Stimulated activated naive CD8-positive, alpha-beta T cell treated with anti-CD3 and anti-CD28 coated beads, Interleukin-15, amount 100 ng/mL, for 72 hours (primary cell): ENCODE results near the gene SLC39A9.

Source experiments
- ATAC-seq: fragments of 150-1000 bp; cut with Tn5 transposase; 2 replicates; pipeline ENCODE4 v1.10.0; 2021; ENCODE audit warnings: mild to moderate bottlenecking, moderate library complexity
- DNase-seq, 2 donors: peaks; one replicate each; pipeline ENCODE4 v3.0.0; 2021 to 2022
- H3K27ac Mint-ChIP-seq, 2 donors: one replicate each; pipeline ENCODE4 v1.8.0; 2022; ENCODE audit warnings: mild to moderate bottlenecking in 2 of 2, mixed read lengths in 2 of 2, moderate library complexity in 2 of 2
- H3K27me3 Mint-ChIP-seq: one replicate; pipeline ENCODE4 v1.8.0; 2022; ENCODE audit warnings: mixed read lengths
- H3K4me1 Mint-ChIP-seq: one replicate; pipeline ENCODE4 v1.8.0; 2022; ENCODE audit warnings: mild to moderate bottlenecking, mixed read lengths
- H3K4me3 Mint-ChIP-seq, 2 donors: one replicate each; pipeline ENCODE4 v1.8.0; 2022; ENCODE audit warnings: mild to moderate bottlenecking in 2 of 2, mixed read lengths in 2 of 2, moderate library complexity in 1 of 2
- H3K9me3 Mint-ChIP-seq, 2 donors: one replicate each; pipeline ENCODE4 v1.8.0; 2022; ENCODE audit warnings: mixed read lengths in 2 of 2

The SLC39A9 gene

GRCh38 chr14:69428289-69428998 is 30.0 kb downstream of the SLC39A9 start:
- no peak for ATAC-seq
- Mint-ChIP-seq H3K9me3 (no peaks in the 10 kb centered on the region), H3K4me1 (no peaks in the 10 kb centered on the region), H3K27me3 (no peaks in the 10 kb centered on the region), H3K27ac (no peak overlapping the region), H3K4me3 (no peak overlapping the region)
- no peak for DNase-seq

DNA sequence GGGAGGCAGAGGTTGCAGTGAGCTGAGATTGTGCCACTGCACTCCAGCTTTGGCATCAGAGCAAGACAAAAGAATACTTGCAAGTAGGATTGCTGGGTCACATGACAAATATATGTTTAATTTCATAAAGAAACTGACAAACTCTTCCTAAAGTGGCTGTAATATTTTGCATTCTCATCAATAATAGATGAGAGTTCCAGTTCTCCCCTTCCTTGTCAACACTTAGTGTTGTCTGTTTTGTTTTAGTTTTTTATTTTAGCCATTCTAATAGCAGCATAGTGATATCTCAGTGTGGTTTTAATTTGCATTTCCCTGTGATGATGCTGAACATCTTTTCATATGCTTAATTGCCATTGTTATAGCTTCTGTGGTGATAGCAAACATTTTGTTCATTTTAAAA is 31.2 kb downstream of the SLC39A9 start:
- Mint-ChIP-seq H3K4me3 (no peak overlapping the region), H3K9me3 (no peaks in the 10 kb centered on the region), H3K27ac (no peak overlapping the region), H3K27me3 (no peaks in the 10 kb centered on the region), H3K4me1 (no peaks in the 10 kb centered on the region)
- no peak for DNase-seq
- ATAC-seq = no peak

- Mint-ChIP-seq H3K4me3 (no peak overlapping the region), H3K9me3 (no peaks in the 10 kb centered on the region), H3K4me1 (no peaks in the 10 kb centered on the region), H3K27ac (no peak overlapping the region), H3K27me3 (no peaks in the 10 kb centered on the region)
- DNase-seq (no peak), ATAC-seq (no peak)
Observed at GRCh38 chr14:69430306-69430939, 31.9 kb downstream of the SLC39A9 start.

GRCh38 chr14:69432364-69432763 is 33.9 kb downstream of the SLC39A9 start:
- H3K4me3 Mint-ChIP-seq = no peak overlapping the region
- ATAC-seq = no peak
- no peak overlapping the region for H3K27ac Mint-ChIP-seq
- no peak for DNase-seq
- no peaks in the 10 kb centered on the region for H3K9me3 Mint-ChIP-seq
- no peaks in the 10 kb centered on the region for H3K4me1 Mint-ChIP-seq
- H3K27me3 Mint-ChIP-seq = no peaks in the 10 kb centered on the region

- H3K4me3 Mint-ChIP-seq = no peak overlapping the region
- peaks cover 43% of the 10 kb centered on the region for H3K4me1 Mint-ChIP-seq
- ATAC-seq (no peak), DNase-seq (no peak)
- H3K27ac Mint-ChIP-seq = peak overlapping the region in 1 of 2 donors; percentile 82
- no peaks in the 10 kb centered on the region for H3K27me3 Mint-ChIP-seq
- H3K9me3 Mint-ChIP-seq = no peaks in the 10 kb centered on the region
Observed at GRCh38 chr14:69439521-69440270, 41.2 kb downstream of the SLC39A9 start.

DNA sequence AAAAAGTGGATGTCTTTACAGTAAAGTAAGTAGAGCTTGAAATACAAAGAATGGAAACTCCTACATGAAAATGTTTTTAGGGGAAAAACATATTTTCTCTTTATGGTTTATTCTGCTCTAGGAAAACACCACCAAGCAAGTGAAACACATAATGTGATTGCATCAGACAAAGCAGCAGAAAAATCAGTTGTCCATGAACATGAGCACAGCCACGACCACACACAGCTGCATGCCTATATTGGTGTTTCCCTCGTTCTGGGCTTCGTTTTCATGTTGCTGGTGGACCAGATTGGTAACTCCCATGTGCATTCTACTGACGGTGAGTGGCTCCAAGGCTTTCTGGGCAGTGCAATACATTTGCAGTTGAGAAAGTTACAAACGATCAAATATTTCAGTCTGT is 43.5 kb downstream of the SLC39A9 start:
- Mint-ChIP-seq H3K27ac (peak overlapping the region; percentile 92 to 99), H3K4me3 (peak overlapping the region; percentile 73 to 93), H3K9me3 (no peaks in the 10 kb centered on the region), H3K4me1 (peaks cover 43% of the 10 kb centered on the region), H3K27me3 (no peaks in the 10 kb centered on the region)
- ATAC-seq (peak; percentile 73), DNase-seq (peak; percentile 12 to 39)

DNA sequence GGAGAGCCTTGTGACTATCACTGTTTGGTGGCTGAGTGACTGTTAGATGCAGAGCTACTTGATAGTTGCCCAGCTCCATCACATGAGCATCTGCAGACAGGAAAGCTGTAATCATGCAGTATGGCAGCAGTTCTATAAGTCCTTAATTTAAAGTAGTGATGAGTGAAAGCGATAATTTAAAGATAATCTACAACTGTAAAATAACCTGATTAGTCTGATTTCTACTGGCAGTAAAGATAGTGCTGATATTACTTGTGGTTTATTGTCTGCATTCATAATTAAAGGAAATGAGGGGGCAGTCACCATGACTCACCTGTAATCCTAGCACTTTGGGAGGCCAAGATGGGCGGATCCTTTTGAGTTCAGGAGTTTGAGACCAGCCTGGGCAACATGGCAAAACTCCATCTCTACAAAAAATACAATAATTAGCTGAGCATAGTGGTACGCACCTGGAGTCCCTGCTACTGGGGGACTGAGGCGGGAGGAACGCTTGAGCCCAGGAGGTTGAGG is 44.9 kb downstream of the SLC39A9 start:
- Mint-ChIP-seq H3K27ac (peak overlapping the region; percentile 76 to 99), H3K27me3 (no peaks in the 10 kb centered on the region), H3K9me3 (no peaks in the 10 kb centered on the region), H3K4me1 (peaks cover 43% of the 10 kb centered on the region), H3K4me3 (peak overlapping the region; percentile 73 to 93)
- ATAC-seq (peak; percentile 59), DNase-seq (no peak)

DNA sequence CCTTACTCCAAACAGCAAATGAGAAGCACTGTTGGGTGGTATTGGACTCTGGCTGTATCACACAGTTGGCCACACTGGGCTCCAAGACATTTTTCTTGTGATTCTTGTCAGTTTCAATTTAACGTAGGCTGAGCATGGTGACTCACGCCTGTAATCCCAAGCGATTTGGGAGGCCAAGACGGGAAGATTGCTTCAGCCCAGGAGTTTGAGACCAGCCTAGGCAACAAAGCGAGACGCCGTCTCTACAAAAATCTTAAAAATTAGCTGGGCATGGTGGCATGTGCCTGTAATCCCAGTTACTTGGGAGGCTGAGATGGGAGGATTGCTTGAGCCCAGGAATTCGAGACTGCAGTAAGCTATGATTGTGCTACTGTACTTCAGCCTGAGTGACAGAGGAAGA is 50.7 kb downstream of the SLC39A9 start:
- Mint-ChIP-seq H3K27me3 (no peaks in the 10 kb centered on the region), H3K9me3 (no peaks in the 10 kb centered on the region), H3K4me1 (peaks cover 2% of the 10 kb centered on the region), H3K27ac (no peak overlapping the region), H3K4me3 (no peak overlapping the region)
- ATAC-seq (no peak), DNase-seq (no peak)

- no peak for ATAC-seq
- no peak for DNase-seq
- no peak overlapping the region for H3K27ac Mint-ChIP-seq
Observed at GRCh38 chr14:69451941-69452340, 53.4 kb downstream of the SLC39A9 start.

GRCh38 chr14:69458350-69458749 is 59.9 kb downstream of the SLC39A9 start:
- ATAC-seq (no peak), DNase-seq (no peak)
- Mint-ChIP-seq H3K27me3 (no peaks in the 10 kb centered on the region), H3K27ac (no peak overlapping the region), H3K4me3 (no peak overlapping the region), H3K4me1 (no peaks in the 10 kb centered on the region), H3K9me3 (no peaks in the 10 kb centered on the region)

More at GRCh38 chr14:69451941-69452340, 53.4 kb downstream of the SLC39A9 start:
- H3K4me1 Mint-ChIP-seq = no peaks in the 10 kb centered on the region
- no peaks in the 10 kb centered on the region for H3K27me3 Mint-ChIP-seq
- no peaks in the 10 kb centered on the region for H3K9me3 Mint-ChIP-seq
- H3K4me3 Mint-ChIP-seq = no peak overlapping the region

DNA sequence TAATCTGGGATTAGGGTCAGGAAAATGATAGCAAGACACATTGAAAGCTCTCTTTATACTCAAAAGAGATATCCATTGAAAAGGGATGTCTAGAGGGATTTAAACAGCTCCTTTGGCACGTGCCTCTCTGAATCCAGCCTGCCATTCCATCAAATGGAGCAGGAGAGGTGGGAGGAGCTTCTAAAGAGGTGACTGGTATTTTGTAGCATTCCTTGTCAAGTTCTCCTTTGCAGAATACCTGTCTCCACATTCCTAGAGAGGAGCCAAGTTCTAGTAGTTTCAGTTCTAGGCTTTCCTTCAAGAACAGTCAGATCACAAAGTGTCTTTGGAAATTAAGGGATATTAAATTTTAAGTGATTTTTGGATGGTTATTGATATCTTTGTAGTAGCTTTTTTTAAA is 60.6 kb downstream of the SLC39A9 start:
- H3K9me3 Mint-ChIP-seq = no peaks in the 10 kb centered on the region
- no peak overlapping the region for H3K4me3 Mint-ChIP-seq
- H3K27me3 Mint-ChIP-seq = no peaks in the 10 kb centered on the region
- DNase-seq = no peak
- ATAC-seq = no peak
- no peaks in the 10 kb centered on the region for H3K4me1 Mint-ChIP-seq
- no peak overlapping the region for H3K27ac Mint-ChIP-seq

- ATAC-seq (peak; percentile 92), DNase-seq (peak in 1 of 2 donors; percentile 66)
- H3K4me3 Mint-ChIP-seq = no peak overlapping the region
- no peaks in the 10 kb centered on the region for H3K27me3 Mint-ChIP-seq
- no peaks in the 10 kb centered on the region for H3K4me1 Mint-ChIP-seq
- no peaks in the 10 kb centered on the region for H3K9me3 Mint-ChIP-seq
- H3K27ac Mint-ChIP-seq = peak overlapping the region in 1 of 2 donors; percentile 19
Observed at GRCh38 chr14:69460093-69460701, 61.7 kb downstream of the SLC39A9 start.

DNA sequence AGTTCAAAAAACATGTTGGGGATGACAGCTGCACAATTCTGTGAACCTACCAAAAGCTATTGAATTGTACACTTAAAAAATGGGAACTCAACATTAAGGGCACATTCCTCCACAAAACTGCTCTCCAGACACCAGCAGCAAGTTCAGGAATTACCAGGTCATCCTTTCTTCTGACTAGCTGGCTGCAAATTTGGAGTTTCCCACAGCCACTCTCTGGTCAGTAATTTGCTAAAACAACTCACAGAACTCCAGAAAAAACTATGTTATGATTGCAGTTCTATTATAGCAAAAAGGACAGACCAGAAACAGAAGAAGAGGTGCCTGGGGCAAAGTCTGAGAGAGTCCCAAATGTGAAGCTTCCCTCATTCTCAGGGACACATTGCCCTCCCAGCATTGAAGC is 65.9 kb downstream of the SLC39A9 start:
- ATAC-seq (no peak), DNase-seq (no peak)
- H3K27me3 Mint-ChIP-seq = no peaks in the 10 kb centered on the region
- H3K27ac Mint-ChIP-seq = no peak overlapping the region
- no peak overlapping the region for H3K4me3 Mint-ChIP-seq
- no peaks in the 10 kb centered on the region for H3K4me1 Mint-ChIP-seq
- H3K9me3 Mint-ChIP-seq = no peaks in the 10 kb centered on the region

DNA sequence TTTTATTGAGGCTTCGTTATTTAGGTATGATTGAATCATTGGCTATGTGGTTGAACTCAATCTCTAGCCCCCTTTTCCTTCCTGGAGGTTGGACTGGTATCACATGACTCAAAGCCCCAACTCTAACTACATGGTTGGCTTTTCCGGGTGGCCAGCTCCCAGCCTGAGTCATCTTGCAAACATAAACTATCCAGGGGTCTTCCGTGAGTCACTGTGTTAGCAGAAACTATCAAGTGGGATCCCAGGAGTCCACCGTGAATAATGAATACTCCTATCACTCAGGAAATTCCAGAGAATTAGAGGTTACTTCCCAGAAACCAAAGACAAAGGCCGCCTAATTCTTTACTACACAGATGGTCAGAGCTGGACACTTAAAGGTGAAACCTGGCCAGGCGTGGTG is 66.3 kb downstream of the SLC39A9 start:
- Mint-ChIP-seq H3K4me1 (no peaks in the 10 kb centered on the region), H3K27ac (no peak overlapping the region), H3K9me3 (no peaks in the 10 kb centered on the region), H3K4me3 (no peak overlapping the region), H3K27me3 (no peaks in the 10 kb centered on the region)
- ATAC-seq (no peak), DNase-seq (no peak)

DNA sequence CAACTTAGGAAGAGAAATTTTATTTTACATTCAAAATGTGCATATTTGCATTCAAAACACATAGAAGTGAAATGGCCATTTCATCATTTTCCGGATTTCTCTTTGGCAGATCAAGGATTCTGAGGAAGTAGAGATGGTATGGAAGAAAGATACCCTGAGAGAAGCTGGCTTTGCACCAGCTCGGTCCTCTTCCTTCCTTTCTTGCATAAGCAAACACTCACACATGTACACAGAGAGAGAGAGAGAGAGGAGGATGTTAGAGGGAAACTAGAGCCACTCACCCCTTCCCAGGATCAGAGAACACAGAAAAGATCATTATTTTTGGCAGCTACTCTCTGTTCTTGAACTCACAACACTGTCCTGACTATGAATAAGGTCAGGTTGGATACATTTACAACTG is 70.5 kb downstream of the SLC39A9 start:
- H3K27me3 Mint-ChIP-seq = no peaks in the 10 kb centered on the region
- ATAC-seq (no peak), DNase-seq (no peak)
- no peaks in the 10 kb centered on the region for H3K4me1 Mint-ChIP-seq
- H3K9me3 Mint-ChIP-seq = no peaks in the 10 kb centered on the region
- H3K4me3 Mint-ChIP-seq = no peak overlapping the region
- H3K27ac Mint-ChIP-seq = peak overlapping the region in 1 of 2 donors; percentile 50
